IPS-20b (cell line): ENCODE data around the gene SFTA2.
"Not testable (repeated sequence)": the region's sequence is repeated elsewhere in the genome, so short reads cannot be mapped to it uniquely, and the experiment has no call there.

Experiments used
- H3K27ac ChIP-seq: one replicate; pipeline ENCODE4 v1.5.1; 2013; ENCODE audit warnings: low read length
- H3K27me3 ChIP-seq: 2 replicates; pipeline ENCODE4 v1.6.1; 2013; ENCODE audit warnings: mild to moderate bottlenecking, low read length, inconsistent platforms; ENCODE audit not compliant: insufficient read depth
- H3K36me3 ChIP-seq: 2 replicates; pipeline ENCODE4 v1.6.1; 2013; ENCODE audit warnings: low read depth, mild to moderate bottlenecking, inconsistent platforms, low read length, moderate library complexity; ENCODE audit not compliant: insufficient read depth
- H3K4me1 ChIP-seq: 2 replicates; pipeline ENCODE4 v1.6.1; 2013; ENCODE audit warnings: mild to moderate bottlenecking, control low read depth, inconsistent platforms, low read length, moderate library complexity; ENCODE audit not compliant: insufficient read depth
- H3K4me3 ChIP-seq: 2 replicates; pipeline ENCODE4 v1.5.1; 2013; ENCODE audit warnings: mild to moderate bottlenecking, low read length, inconsistent platforms
- H3K9ac ChIP-seq: 2 replicates; pipeline ENCODE4 v1.6.1; 2013; ENCODE audit warnings: low read depth, mild to moderate bottlenecking, inconsistent platforms, low read length, moderate library complexity
- H3K9me3 ChIP-seq: 2 replicates; pipeline ENCODE4 v1.6.1; 2013; ENCODE audit warnings: mild to moderate bottlenecking, low read depth, low read length, inconsistent platforms; ENCODE audit not compliant: insufficient read depth

SFTA2 gene

DNA sequence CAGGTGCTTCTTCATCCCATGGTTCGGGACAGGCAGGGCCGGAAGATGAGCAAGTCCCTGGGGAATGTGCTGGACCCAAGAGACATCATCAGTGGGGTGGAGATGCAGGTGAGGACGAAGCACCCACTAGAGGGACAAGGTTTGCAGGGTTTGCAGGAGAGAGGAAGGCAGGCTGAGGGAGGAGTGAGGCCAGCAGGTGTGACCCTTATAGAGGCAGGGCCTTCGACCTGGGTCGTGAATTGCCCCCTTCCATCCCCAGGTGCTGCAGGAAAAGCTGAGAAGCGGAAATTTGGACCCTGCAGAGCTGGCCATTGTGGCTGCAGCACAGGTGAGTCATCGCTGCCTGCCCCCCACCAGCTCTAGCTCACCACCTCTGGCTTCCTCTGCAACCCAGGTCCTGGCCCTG, 9.5 kb downstream of the SFTA2 start:
- no peak overlapping the region for H3K27ac ChIP-seq
- H3K4me3 ChIP-seq: no peak overlapping the region
- H3K27me3 ChIP-seq: no peaks in the 10 kb centered on the region
- H3K36me3 ChIP-seq: peaks cover 80% of the 10 kb centered on the region
- H3K9me3 ChIP-seq: no peaks in the 10 kb centered on the region
- no peak overlapping the region for H3K9ac ChIP-seq
- no peaks in the 10 kb centered on the region; the same call in 1 of the 2 replicates for H3K4me1 ChIP-seq

DNA sequence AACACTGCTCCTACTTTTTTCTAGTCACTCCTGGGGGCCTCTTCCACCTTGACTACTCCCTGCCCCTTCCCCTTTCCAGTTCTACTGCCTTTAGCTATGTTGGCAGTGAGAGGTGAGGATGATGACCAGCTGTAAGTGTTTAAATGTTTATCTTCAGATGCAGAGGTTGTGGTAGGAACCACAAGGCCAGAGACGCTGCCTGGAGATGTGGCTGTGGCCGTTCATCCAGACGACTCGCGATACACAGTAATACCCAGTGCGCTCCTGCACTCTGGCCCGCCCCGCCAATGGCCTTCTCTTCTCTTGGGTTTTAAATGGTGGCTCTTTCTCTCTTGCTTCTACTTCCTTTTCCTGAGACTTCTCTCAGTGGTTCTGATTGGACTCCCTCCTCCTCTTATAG, 13.3 kb downstream of the SFTA2 start:
- H3K9ac ChIP-seq: no peak overlapping the region

DNA sequence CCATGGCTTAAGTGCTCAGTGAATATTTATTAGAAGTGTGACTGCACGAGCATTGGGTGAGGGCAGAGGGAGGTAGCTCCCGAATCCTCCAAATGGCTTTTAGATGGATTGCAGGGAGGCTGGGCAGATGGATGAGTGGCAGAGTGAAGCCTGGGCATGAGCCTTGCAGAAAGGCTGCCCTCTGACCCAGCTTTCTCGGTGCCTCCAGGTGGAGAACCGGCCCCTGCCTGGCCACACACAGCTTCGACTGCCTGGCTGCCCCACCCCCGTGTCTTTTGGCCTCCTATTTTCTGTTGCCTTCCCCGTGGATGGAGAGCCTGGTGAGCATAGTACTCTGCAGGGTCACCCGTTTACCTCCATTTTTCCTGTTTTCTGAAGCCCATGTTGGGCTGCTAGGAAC, 14.5 kb downstream of the SFTA2 start:
- Histone ChIP-seq H3K9me3 (no peaks in the 10 kb centered on the region), H3K4me1 (peaks cover 11% of the 10 kb centered on the region; the same call in 1 of the 2 replicates), H3K9ac (no peak overlapping the region), H3K27me3 (no peaks in the 10 kb centered on the region), H3K4me3 (no peak overlapping the region), H3K27ac (no peak overlapping the region), H3K36me3 (peaks cover 71% of the 10 kb centered on the region)

More for the DNA sequence above, 13.3 kb downstream of the SFTA2 start:
- no peak overlapping the region for H3K27ac ChIP-seq
- H3K36me3 ChIP-seq: peaks cover 74% of the 10 kb centered on the region
- H3K4me1 ChIP-seq: peaks cover 8% of the 10 kb centered on the region
- H3K27me3 ChIP-seq: no peaks in the 10 kb centered on the region
- H3K4me3 ChIP-seq: no peak overlapping the region
- no peaks in the 10 kb centered on the region for H3K9me3 ChIP-seq

DNA sequence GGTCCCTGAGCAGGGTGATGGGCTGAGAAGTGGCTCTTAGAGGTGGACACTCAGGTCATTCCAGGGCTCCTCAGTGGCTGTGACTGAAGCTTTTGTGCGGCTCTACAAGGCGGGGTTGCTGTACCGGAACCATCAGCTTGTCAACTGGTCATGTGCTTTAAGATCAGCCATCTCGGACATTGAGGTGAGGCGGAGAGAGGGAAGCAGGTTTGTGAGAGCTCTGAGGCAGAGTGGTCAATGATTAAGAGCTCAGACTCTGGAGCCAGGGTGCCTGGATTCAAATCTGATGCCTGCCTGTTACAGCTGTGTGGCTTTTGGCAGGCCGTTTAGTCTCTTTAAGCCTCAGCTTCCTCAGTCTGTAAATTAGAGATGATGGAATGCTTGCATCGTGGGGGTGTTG, 14.9 kb downstream of the SFTA2 start:
- Histone ChIP-seq H3K9me3 (no peaks in the 10 kb centered on the region), H3K4me3 (no peak overlapping the region), H3K4me1 (peaks cover 11% of the 10 kb centered on the region; the same call in 1 of the 2 replicates), H3K36me3 (peaks cover 72% of the 10 kb centered on the region), H3K27ac (no peak overlapping the region), H3K9ac (no peak overlapping the region), H3K27me3 (no peaks in the 10 kb centered on the region)

DNA sequence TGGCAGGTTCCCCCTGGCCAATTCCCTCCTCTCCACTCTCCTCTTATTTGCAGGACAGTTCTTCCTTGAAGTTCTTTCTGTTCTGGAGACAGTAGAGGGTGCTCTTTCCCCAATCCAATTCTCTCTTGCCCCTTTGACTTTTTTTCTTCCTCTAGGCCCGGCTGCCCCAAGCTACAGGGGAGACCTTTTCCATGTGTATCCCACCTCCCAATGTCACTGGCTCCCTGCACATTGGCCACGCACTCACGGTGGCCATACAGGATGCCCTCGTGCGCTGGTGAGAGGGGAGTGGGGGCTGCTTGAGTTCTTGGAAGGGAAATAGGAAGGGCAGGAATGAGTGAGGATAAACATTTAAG, 16.4 kb downstream of the SFTA2 start:
- Histone ChIP-seq H3K9ac (peak overlapping the region; percentile 33; the same call in 1 of the 2 replicates), H3K4me3 (0 out of 2 replicates have a peak overlapping the region, but pooled peaks have one; percentile 13), H3K9me3 (no peaks in the 10 kb centered on the region), H3K4me1 (peaks cover 11% of the 10 kb centered on the region; the same call in 1 of the 2 replicates), H3K27me3 (no peaks in the 10 kb centered on the region), H3K27ac (no peak overlapping the region), H3K36me3 (peaks cover 73% of the 10 kb centered on the region)

DNA sequence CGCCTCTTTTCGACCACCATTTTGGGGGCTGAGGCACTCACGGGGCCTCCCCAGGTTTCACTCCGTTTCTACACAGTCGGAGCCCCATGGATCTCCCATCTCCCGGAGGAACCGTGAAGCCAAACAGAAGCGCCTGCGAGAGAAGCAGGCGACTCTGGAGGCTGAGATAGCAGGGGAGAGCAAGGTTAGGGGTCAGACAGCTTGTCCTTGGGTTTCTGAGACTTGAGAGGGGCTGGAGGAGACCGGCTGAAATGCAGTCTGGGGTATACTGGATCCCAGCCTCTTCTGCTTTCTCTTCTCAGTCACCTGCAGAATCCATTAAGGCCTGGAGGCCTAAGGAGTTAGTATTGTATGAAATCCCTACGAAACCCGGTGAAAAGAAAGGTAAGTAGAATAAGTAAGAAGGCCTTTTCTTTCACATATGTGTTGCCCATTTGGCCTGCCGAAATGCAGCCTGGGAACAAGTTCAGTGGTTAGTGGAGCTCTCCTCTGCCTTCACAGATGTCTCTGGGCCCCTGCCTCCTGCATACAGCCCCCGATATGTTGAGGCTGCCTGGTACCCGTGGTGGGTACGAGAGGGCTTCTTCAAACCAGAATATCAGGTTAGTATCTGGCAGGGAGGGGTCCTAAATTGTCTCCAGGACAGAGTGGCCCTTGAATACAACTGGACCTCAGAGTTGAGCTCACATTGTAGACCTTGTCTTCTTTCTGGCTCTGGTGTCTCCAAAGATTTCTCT, 16.9 kb downstream of the SFTA2 start:
- Histone ChIP-seq H3K4me1 (peaks cover 11% of the 10 kb centered on the region; the same call in 1 of the 2 replicates), H3K27ac (no peak overlapping the region), H3K4me3 (peak overlapping the region; percentile 88), H3K9me3 (no peaks in the 10 kb centered on the region), H3K9ac (peak overlapping the region; percentile 77), H3K27me3 (no peaks in the 10 kb centered on the region), H3K36me3 (peaks cover 71% of the 10 kb centered on the region)

DNA sequence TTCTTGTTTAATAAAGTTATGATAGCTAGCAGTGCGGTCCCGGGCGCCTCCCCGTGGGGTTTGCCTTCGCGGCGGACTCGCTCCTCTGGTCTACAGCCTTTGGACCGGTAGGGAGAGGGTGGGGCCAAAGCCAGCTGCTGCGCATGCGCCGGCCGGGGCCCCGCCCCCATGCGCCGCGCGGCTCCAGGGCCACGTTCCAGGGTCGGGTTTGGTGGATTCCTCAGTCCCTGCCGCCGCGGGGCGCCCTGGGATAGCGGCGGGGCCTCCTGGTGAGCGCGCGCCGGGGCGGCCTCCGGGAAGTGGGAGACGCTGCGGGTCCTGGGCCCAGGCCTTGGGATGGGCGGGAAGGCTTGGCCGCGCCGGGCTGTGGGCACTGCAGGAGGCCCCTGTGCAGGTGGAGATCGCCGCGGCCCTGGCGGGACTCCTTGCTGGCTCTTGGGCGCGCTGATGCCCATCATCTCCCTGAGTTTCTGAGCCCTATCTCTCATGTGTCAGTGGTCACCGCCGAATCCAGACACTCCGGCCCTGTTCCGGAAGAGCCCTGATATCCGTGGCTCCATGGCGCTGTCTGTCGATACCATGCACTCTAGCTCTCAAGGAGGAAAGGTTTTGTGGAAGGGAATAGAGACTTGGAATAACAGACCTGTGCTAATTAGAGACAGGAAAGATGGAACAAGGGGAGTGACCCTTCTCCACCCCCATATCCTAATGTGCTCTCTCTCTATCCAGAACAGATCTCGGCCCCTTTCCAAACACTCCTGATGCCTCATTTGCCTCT, 17.7 kb downstream of the SFTA2 start, which contains the start of gene VARS2:
TSS of gene VARS2 (plus strand) at position 163 of the 778 bp plus-strand sequence. CDS start at position 762, 599 bp downstream.
- Histone ChIP-seq H3K27ac (no peak within 1 kb of the TSS), H3K4me3 (peak within 1 kb of the TSS; percentile 88), H3K27me3 (no peaks in the 10 kb centered on the region), H3K4me1 (peaks cover 11% of the 10 kb centered on the region; the same call in 1 of the 2 replicates), H3K36me3 (peaks cover 71% of the 10 kb centered on the region), H3K9ac (peak within 1 kb of the TSS; percentile 77), H3K9me3 (no peaks in the 10 kb centered on the region)

DNA sequence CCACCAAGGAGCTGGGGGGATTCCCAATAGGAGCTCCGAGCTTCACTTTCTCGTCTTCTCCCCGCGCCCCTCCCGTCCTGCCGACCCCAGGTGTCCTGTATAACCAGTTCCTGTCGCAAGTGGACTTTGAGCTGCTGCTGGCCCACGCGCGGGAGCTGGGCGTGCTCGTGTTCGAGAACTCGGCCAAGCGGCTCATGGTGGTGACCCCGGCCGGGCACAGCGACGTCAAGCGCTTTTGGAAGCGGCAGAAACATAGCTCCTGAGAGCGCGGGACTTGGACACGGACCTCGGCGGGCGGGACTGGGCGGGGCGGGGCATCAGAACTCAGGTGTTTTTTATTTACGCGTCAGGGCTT, 18.3 kb downstream of the SFTA2 start:
- peaks cover 70% of the 10 kb centered on the region for H3K36me3 ChIP-seq
- peaks cover 14% of the 10 kb centered on the region; the same call in 1 of the 2 replicates for H3K4me1 ChIP-seq
- H3K27me3 ChIP-seq: no peaks in the 10 kb centered on the region
- H3K9me3 ChIP-seq: no peaks in the 10 kb centered on the region
- no peak overlapping the region for H3K27ac ChIP-seq
- peak overlapping the region; percentile 77; the same call in 1 of the 2 replicates for H3K9ac ChIP-seq
- H3K4me3 ChIP-seq: peak overlapping the region; percentile 88; the same call in 1 of the 2 replicates

DNA sequence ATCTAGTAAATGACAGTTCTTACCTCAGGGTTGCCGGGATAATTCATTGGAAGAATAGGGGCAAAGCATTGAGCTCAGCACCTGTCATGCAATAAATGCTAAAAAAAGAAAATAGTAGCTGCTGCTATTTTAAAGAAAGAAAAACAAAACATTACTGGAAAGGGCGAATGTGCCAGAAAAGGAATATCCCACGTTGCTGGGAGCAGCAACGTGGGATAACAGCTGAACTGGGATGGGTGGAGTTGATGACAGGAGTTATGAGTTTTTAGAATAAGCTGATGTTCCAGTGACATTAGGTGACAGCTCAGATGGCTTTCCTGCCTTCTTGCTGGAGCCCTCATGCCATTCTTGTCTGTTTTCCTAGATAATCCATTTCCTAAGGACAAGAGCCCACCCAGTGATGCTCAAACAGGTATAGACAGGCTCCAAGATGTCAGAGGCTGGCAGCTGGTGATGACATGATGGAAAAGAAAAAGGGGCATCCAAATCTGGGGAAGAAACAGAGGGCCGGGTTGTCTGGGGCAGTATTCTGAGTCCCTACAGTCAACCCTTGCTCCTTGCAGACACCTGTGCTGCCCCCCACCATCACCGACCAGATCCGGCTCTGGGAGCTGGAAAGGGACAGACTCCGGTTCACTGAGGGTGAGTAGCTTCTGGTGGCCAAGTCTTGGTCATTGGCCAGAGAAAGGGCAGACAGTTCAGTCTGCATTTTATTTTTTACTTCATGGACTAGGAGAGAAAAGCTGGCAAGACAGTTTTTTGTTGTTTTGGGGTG, 19.0 kb downstream of the SFTA2 start:
- Histone ChIP-seq H3K9ac (no peak overlapping the region), H3K4me3 (peak overlapping the region; percentile 88; the same call in 1 of the 2 replicates), H3K27me3 (no peaks in the 10 kb centered on the region), H3K27ac (no peak overlapping the region), H3K36me3 (peaks cover 64% of the 10 kb centered on the region), H3K9me3 (no peaks in the 10 kb centered on the region), H3K4me1 (peaks cover 16% of the 10 kb centered on the region; the same call in 1 of the 2 replicates)

DNA sequence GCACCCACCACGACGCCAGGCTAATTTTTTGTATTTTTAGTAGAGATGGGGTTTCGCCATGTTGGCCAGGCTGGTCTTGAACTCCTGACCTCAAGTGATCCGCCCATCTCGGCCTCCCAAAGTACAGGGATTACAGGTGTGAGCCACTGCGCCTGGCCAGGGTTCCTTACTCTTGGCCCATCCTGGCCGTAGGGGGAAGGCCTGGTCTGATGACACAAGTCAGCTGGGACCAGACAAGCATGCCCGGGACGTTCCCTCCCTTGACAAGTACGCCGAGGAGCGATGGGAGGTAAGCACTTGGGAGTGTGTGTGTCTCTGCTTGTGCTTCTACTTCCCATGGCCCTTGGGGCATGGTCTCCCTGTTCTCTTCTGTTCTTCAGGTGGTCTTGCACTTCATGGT, 21.5 kb downstream of the SFTA2 start:
- peaks cover 16% of the 10 kb centered on the region; the same call in 1 of the 2 replicates for H3K4me1 ChIP-seq
- H3K9me3 ChIP-seq, H3K27ac ChIP-seq, H3K9ac ChIP-seq, H3K27me3 ChIP-seq, H3K4me3 ChIP-seq: not testable (repeated sequence)
- peaks cover 41% of the 10 kb centered on the region for H3K36me3 ChIP-seq

DNA sequence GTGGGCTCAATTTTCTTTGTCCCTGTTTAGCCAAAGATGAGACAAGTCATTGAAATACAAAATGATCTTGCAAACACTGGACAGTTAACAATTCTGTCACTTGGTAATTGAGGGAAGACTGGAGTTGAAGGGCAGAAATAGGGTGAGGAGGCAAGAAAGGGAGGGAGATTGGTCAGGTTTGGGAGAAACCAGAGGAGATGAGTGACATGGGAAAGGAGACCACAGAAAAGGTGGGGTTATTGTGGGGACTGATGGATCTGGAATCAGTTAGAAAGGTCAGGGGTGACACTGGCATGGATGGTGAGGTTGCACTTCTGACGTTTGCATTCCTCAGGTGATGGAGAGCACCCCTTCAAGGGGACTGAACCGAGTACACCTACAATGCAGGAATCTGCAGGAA, 23.3 kb downstream of the SFTA2 start:
- Histone ChIP-seq H3K27ac (no peak overlapping the region), H3K4me1 (peaks cover 8% of the 10 kb centered on the region; the same call in 1 of the 2 replicates), H3K9me3 (no peaks in the 10 kb centered on the region), H3K4me3 (peak overlapping the region; percentile 93), H3K27me3 (no peaks in the 10 kb centered on the region), H3K36me3 (peaks cover 41% of the 10 kb centered on the region), H3K9ac (peak overlapping the region; percentile 95)
